DMS53 (cell line): ENCODE results near the gene LRRTM3.

Experiments used
- DNase-seq: peaks from one replicate; lab custom pipeline; 2025; lab: John Stamatoyannopoulos, UW

LRRTM3 gene

GRCh38 chr10:67119651-67120050 lies 193.8 kb downstream of the LRRTM3 start:
- DNase-seq = no peak

- DNase-seq = no peak
Observed at GRCh38 chr10:67127441-67127840, 201.6 kb downstream of the LRRTM3 start.

GRCh38 chr10:67140641-67141040 lies 214.8 kb downstream of the LRRTM3 start:
- DNase-seq = no peak

- no peak for DNase-seq
Observed at GRCh38 chr10:67141300-67141699, 215.5 kb downstream of the LRRTM3 start.

GRCh38 chr10:67144530-67144929 lies 218.7 kb downstream of the LRRTM3 start:
- DNase-seq = no peak
